Measurements from ENCODE around the gene PLCD3.

PLCD3 gene

DNA sequence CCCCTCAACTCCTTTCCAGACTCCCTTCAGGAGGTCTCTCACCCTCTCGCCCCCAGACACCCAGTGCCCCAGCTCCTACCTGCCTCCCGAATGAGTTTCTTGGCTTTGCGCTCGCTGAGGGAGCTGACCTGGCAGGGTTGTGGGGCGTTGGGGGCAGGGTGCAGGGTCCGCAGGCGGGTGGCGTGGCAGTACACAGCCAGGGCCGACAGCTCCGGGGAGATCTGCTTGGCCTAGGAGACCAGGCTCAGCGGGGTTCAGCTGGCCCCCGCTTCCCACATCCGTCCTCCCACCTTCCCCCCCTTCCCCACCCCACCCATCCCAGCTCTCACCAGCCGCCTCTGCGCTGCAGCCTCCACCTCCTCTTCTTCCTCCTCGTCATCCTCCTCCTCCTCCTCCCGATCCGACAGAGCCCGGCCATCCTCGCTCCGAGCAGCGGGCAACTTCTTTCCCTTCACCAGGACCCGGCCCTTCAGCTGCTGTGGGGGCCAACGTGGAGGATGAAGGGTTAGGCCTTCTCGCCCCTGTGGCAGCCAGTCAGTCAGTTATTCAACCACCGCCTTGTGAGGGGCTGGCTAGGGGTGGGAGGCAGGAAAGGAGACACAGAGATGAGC lies 17.2 kb downstream of the PLCD3 start:
- no peak for DNase-seq

DNA sequence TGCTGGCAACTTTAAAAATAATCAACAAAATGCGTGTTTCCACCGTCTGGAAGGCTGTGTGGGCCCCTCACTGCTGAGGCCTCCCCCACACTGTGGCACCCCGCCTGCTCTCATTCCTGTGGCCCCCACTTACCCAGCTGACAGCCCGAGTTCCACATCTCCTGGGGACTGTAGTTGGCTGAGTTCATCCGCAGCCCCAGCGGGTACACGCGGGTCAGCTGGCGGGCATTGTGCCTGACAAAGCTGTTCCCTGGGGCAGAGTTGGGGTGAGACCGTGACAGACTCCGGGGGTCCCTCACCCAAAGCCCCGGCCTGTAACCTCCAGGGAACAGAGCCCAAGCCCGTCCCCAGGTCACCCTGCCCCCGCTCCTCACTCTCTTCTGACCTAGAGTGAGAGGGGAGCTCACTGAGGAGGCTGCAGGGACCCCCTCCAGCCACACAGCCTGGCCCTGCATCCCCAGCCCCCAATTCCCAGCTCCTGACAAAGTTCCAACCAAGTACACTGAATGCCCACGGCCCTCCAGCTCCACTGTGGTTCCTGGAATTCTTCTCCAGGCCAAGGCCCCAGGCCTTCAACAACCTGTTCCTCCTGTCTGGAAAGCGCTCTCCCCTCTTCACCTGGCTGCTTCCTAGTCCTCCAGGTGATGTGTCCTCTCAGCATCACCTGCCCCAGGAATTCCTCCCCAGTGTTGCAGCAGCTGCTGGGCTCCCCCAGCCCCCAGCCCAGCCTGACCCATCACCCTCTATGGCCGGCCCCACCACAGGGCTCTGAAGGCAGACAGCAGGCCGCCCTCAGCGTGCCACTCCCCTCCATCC lies 18.0 kb downstream of the PLCD3 start:
- DNase-seq = no peak

DNA sequence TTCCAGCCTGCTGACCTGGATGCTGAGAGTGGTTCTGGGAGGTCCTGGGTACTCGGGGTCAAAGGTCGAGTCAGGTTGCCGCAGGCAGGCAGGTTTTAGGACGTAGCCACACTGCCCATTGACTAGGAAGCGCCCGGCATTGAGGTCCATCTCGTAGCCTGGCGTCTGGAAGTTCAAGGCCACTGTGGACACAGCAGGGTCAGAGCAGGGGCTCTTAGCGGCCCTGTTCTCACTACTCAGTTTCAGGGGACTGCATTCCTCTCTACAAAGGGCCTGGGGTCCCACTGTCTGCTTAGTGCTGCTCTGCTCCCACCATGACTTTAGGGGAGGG lies 18.9 kb downstream of the PLCD3 start:
- no peak for DNase-seq

DNA sequence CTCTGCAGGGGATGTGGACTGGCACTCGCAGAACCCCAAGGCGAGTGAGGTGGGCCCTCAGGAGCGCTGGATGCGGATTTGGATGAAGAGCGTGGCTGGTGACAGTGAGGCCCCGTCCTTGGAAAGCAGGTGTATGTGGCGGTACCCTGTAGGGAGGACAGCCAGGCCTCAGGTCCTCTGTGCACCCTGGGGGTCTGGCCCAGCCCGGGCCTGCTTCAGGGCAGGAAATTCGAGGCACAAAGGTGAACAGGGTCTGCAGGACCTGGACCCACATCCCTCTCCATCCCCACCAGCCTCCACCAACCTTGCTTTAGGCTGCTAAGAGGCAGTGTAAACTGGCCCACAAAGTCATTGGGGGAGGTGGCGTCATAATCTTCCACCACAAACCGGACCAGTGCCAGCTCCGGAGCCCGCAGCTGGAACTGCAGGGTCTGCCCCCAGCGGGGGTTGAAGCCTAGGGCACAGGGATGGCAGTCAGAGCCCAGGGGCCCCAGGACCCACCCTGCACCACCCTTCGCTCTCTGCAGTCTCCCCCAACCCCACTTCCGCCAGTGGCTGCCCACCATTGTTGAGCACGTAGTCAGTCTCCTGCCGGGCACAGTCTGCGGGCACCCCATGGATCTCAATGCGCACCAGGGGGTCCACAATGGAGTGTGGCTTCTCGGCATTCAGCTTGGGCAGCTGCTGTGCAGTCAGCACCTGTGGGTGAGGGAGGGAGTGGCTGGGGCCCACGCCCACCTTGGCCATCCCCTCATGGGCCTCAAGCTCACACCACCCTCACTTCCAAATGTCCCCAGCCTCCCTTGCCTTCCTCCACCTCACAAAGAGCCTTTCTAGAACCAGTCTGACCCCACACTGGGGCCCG lies 19.5 kb downstream of the PLCD3 start:
- DNase-seq = no peak

DNA sequence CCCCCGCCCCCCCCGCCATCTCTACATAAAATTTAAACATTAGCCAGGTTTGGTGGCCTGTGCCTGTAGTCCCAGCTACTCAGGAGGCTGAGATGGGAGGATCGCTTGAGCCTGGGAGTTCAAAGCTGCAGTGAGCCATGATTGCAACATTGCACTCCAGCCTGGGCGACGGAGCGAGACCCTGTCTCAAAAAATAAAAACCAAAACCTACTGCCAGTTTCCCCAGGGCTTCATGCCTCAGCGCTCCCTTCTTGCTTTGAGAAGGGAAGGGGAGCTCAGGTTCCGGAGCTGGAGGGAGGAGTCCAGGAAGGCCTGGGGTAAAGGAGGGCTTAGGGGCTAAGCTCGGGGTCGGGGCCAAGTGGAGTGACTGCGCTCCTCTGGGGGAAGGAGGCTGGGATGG lies 20.5 kb downstream of the PLCD3 start:
- no peak for DNase-seq

DNA sequence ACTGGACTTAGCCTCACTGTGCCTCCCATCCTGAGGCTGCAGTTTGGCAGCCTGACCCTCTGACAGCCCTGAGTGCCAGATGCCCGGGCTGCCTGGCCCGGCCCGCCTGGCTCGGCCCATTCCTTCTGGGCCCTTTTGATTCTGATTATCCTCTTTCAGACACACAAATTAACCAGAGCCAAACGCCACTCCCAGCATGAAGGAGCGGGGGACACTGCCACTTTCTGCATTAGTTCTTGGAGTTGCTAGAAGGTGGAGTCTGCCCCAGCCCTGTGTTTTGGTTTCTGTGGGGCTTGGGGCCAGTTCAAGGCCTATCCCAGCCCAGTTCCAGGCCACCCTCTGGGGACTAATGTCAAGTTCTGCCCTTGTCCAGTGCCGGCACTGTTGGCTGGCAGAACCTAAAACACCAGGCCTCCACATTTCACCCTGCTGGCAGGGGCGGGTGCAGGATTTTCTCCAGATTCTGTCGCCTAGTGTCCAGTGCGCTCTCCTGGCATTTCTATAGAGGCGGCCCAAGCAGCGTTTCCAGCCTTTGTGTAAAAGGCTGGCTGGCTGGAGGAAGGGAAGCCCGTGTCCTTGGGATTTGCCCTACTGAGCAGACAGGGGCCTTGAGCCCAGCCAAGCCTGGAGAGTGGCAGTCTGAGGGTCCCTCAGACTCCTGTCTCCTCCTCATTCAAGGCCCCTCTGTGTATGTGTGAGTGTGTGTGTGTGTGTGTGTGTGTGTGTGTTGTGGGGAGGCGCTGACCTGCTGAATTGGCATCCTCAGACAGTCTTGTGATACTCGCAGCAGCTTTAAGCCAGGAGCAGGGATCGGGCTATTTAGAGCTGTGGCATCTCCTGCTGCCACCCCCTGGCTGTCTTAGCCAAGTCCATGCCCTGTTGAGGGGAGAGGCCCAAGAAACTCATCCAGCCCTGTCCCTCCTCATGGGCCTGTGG lies 21.4 kb downstream of the PLCD3 start:
- DNase-seq = no peak

DNA sequence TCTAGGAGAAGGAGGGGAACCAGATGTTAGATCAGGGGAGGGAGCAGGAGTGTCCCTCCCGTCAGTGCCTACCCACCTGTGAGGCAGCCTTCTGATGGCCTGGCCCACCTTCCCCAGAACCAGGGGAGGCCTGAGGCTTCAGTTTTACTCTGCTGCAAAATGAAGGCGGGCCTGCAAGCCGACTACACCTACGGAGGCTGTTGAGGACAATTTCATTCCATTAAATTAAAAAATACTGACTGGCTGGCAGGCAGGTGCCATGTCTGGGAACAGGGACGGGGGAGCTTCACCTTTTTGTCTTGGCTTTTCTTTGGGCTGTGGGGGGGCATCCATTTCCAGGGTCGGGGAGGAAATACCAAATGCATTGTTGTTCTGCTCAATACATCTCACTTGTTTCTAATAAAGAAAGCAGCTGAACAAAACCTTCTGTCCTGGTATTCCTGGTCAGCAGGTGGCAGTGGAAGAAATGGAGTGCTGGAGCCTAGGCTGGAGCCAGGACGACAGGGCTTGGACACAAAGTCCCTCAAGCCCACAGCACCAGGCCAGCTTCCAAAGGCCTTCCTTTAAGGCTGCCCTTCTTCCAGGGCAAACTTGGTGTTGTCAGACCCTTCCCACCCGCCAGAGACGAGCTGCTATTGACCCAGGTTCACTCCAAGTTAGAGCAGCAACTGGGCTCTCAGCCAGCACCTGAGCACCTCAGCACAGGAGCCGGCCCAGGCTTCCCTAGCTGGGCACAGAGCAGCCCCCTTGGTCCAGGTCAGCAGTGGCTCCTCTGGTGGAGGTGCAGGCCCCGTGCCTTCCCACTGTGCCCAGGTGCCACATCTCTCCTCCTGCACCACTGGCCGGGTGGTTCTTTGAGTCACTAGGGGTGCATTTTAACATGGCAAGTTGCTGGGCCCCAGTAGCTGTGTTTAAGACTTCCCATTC lies 23.5 kb downstream of the PLCD3 start:
- DNase-seq = no peak

DNA sequence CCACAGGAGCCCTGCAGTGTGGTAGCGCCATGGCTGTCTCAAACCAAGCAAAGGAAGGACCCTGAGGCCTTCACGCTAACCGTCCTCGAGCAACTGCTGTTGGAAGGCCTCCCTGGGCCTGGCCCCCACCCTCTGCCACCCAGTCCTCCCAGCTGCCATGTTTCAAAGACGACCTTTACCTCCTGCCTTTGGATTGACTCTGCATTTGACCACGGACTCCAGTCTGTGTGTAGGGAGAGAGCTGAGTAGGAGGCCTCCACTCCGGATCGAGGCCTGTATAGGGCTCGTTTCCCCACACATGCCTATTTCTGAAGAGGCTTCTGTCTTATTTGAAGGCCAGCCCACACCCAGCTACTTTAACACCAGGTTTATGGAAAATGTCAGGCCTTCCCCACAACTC lies 24.3 kb downstream of the PLCD3 start:
- DNase-seq = no peak

DNA sequence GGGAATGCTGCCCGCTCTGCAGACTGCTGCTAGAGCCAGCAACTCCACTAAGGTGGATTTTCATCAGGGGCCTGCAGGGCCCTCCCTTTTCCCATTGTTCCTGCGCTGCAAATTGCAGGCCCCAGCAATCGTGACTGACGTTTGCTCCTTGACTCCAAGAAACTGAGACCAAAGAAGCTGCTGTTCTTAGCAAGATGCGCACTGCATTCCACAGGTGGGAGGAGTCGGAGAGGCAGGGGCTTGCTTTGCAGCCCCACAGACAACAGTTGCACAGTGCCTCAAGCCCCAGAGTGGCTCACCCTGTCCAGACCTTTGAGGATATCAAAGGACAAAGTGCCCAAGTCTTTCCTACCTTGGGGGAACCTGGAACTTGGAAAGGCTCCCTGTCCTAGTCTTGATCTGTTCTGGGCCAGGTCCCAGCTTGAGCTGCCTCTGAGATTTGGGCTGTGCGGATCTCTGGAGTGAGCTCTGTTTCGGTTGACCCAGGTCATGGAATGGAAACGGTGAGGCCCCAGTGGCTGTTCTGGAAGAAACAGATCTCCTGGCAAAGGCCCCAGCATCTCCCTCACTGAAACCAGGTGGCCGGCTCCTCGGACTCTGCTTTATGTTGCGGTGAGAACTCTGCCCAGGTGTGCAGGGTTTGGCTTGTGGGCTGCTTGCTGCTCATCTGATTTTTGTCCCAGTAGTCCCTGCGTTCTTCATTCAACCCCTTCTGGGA lies 24.9 kb downstream of the PLCD3 start:
- no peak for DNase-seq

DNA sequence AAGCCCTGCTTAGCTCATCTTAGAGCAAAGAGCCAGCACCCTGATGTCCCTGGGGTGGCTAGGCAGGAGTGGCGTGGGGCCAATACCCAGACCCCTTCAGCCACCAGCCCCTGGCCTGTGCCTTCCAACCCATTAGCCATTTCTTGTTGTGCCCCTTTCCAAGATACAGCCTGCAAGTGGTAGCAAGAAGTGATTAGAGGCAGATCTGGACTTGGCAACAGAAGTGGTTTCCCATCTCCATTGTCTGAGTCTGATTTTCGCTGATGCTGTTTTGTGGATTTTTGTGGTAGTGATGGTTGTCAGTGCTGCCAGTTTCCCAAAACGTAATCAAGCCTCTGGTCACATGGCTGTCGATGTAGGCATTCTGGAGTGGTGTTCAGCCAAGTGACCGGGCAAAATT lies 25.7 kb downstream of the PLCD3 start:
- DNase-seq = no peak

DNA sequence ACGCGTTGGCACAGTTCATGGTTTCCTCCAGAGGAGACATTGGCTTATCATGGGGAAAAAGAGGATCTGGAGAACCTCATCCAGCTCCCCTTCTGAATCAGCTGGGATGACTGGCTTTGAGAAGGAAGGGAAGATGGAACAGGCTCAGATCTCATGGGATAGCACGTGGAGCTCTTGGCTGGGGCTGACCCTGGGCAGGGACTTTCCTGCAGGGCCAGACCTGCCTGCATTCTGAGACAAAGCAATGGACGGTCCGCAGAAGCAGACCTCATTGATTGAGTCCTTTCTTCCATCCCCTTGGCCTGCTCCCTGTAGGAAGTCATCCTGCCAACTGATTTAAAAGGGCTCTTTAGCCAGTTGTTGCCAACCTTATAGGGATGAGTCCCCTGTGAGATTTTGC lies 26.2 kb downstream of the PLCD3 start:
- DNase-seq = no peak

DNA sequence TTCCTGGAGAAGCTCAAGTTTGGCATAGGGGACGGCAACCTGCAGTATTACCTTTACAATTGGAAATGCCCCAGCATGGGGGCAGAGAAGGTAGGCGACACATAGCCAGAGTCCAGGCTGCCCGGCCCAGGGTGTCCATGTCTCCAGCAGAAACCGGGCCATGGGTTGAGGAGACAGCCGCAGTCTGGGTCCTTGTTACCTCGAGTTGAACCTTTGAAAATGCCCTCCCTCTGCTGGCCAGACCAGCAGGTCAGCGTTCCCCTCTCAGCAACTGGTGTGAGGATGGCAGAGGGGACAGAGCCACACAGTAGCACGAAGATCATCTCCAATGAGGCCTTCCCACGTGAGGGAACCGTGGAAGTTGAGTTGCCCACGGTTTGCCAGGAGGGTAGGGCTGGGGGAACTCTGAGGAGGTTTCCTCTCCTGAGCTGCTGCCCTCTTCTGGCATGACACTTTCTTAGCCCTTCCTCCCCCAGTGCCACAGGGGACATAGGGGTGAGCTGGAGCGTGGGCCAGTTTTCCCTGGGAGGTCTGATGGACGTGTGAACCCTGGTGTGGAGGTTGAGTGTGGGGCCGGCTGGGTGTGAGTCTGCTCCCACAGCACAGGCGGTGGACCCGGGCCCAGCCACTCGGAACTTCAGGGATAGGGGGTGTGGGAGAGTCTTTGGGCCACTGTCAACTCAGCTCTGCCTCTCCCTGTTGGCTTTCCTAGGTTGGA lies 27.2 kb downstream of the PLCD3 start:
- DNase-seq = no peak

DNA sequence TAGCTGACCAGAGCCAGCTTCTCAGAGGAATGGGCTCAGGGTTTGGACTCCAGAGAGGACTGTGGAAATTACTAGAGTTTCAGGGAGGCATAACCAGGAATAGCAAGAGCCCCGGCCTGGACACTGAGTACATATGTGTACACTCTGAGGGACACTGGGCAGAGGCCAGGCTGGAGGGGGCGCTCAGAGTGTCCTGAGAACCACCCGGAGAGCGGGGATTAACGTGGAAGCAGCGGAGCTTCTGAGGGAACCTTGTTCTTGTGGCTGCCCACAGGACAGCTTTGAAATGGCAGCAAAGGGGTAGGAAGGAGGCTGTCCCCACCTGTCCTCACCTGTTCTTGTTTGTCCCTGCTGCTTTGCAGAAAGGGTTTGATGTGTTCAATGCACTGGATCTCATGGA lies 27.8 kb downstream of the PLCD3 start:
- no peak for DNase-seq

DNA sequence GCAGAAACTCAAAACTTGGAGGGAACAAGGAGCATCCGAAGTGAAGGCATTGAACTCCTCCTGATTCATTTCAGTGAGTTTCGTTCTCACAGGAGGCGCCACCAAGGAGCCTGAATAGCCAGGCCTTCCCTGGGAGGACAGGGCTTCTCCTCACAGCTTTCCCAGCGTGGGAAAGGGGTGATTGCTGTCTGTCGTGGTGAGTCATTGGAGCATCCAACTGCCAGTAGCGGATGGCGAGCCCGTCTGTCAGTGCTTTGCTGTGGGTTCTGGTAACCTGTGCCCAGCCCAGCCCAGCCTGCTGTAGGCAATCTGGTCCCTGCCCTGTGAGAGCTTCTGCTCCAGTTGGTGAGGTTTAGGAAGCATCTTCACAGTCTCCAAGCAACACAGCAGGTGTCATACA lies 28.3 kb downstream of the PLCD3 start:
- no peak for DNase-seq

DNA sequence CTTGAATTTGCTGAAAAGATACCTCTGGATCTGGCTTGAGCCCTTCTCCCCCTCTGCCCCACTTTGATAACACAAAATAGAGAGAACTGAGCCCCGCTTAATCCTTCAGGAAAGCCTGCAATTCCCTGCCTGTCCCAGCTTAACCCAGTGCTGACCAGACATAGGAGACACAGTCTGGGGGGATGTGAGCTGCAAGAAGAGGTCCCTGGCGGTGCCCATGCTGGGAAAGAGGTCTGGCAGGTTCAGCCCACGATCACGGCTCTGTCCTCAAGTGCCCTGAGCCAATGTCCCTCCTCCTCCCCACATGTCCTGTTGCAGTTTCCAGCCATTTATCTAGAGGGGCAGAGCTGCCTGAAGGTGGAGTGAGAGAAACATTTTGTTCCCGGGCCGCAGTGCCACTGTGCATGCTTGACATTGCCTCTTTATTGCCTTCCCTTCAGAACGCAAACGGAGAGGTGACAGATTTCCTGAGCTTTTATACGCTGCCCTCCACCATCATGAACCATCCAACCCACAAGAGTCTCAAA lies 29.0 kb downstream of the PLCD3 start:
- no peak for DNase-seq

DNA sequence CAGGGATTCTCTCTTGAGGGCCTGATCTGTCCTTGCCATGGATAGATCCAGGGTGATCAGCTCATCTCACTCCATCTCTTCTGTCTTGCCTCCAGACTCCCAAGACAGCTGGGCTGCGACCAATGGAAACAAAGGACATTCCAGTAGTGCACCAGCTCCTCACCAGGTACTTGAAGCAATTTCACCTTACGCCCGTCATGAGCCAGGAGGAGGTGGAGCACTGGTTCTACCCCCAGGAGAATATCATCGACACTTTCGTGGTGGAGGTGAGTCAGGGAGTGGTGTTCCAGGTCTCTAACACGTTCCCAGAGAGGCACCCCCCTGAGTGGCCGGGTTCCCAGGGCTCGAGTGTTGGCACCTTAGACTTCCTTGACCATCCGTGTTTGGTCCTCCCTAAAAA lies 29.5 kb downstream of the PLCD3 start:
- no peak for DNase-seq

DNA sequence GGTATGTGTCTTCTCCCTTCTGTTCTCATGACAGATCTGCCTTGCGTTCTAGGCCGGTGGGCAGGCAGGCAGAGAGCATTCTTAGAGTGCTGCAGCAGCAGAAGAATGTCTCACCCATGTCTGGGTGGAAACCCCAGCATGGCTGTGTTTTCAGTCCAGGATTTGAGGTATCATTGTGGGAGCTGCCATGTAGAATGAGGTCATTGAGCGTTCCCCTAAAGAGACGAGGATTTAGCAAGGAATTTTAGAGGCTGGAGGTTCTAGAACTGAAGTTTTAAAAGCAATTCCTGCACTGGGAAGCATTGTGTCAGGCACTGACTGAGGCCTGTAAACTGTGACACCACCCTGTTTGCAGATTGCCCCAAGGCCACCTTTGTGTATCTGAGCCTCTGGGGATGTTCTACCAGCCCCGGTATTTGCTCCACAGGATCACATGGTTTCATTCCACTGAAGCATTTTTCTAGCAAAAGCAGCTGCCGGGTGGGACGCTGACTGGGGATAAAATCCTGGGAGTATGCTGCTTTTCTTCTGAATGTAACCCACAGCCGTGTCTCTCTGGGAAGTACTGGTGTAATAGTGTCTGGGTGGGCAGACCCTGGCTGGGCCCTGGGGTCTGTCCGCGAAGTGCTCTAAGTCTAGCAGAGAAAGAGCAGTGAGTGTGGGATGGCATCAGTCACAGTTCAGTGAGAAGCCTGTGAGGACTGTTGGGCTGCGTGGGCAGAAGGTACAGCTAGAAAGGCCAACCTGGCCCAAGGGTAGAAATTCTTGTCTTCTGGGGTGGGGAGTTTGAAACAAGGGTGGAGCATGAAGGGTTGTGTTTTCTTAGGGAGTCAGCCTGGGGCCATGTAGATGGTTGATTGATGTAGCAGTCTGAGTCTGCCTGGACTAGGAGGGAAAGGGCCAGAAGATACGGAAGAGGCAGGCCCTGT lies 30.2 kb downstream of the PLCD3 start:
- no peak for DNase-seq

DNA sequence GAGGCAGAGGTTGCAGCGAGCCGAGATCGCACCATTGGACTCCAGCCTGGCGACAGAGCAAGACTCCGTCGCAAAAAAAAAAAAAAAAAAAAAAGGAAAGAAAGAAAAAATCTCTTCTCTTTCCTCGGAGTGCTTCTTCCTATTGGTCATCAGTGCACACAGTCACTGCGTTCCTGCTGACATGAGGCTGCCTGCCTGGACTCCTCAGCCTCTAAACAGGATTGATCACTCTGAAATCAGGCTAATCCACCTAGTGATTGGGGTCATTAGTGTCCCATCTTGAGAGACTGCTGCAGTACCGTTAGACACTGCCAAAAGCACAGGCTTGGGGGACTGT lies 30.8 kb downstream of the PLCD3 start:
- no peak for DNase-seq

Data from activated CD4-positive, alpha-beta T cell treated with anti-CD3 and anti-CD28 coated beads, Interleukin-10, Interleukin-2, amounts not matched to agents 100 ng/mL and 50 ng/mL, durations not matched to agents 16 hours and 8 hours (primary cell).